ENCODE results near the gene PIRT.

DNA sequence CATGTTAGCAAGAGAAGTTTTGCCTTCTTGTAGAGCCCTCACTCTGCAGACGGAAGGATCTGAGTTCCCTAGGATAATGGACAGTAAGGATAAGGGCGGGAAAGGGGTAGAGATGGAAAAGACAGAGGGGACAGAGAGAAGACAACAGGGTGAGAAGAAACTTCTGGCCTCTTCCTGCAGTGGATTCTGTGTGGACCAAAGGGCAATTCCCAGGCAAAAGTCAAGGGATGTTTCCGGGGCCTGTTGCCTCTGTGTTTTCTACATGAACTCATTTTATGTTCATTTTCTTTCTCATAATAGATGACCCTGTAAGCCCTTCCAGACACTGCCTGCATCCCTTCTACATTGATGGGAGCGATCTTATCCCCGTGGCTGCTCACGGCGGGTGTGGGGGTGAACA lies 33.3 kb downstream of the PIRT start:
- TF ChIP-seq, protein P1, sequence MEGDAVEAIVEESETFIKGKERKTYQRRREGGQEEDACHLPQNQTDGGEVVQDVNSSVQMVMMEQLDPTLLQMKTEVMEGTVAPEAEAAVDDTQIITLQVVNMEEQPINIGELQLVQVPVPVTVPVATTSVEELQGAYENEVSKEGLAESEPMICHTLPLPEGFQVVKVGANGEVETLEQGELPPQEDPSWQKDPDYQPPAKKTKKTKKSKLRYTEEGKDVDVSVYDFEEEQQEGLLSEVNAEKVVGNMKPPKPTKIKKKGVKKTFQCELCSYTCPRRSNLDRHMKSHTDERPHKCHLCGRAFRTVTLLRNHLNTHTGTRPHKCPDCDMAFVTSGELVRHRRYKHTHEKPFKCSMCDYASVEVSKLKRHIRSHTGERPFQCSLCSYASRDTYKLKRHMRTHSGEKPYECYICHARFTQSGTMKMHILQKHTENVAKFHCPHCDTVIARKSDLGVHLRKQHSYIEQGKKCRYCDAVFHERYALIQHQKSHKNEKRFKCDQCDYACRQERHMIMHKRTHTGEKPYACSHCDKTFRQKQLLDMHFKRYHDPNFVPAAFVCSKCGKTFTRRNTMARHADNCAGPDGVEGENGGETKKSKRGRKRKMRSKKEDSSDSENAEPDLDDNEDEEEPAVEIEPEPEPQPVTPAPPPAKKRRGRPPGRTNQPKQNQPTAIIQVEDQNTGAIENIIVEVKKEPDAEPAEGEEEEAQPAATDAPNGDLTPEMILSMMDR (IDR thresholded peaks at IDR 0.05; ENCODE audit: low read length), result no peak
- no peak for TF ChIP-seq EZH2 (IDR thresholded peaks at IDR 0.05; ENCODE audit: borderline replicate concordance, low read length)
